ENCODE measurements around the gene GPC3. TPM values are rescaled to one million over a fixed set of nuclear protein-coding genes. Genes with fewer than 3 reads are reported as not detected.
"Not testable (repeated sequence)": the region's sequence is repeated elsewhere in the genome, so short reads cannot be mapped to it uniquely, and the experiment has no call there.

Gene GPC3
- under 1 TPM; 0.14 to 0.18 TPM for total RNA-seq

DNA sequence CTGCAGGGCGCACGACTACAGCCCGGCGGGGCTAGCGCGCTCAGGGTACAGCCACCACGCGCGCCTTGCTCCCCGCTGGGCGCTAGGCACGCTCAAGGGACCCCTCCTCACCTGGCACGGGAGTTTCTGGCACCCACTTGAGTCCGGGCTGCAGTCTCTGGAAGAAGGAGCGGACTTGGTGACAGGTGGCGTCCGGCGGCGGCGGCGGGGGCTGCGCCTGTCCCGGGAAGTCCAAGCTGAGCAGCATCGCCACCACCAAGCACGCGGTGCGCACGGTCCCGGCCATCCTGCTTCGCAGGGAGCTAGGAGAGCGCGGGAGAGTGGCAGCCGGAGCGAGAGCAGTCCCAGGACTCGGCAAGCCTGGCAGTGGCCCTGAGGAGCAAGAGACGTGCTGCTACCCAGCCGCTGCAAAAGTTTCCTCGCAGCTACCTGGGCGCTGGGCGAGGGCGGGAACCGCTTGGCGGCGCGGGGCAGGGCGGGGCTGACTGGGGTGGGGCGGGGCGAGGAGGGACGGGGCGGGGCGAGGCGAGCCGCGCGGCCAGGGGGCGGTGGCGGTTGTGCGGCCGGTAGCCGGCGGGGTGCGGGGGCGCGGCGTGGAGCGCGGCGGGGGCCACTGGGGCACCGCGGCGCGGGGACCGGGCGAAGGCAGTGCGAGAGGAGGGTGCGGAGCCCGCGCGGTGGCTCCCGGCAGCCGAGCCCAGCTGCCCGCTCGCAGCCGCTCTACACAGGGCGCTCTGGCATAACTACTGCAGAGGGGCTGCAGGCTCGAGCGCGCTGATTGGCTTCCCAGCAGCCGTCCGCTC lies at the start of gene GPC3:
Gene GPC3, minus strand, starts transcription at position 431 of the 803 bp plus-strand sequence.
- H3K27me3 Mint-ChIP-seq, result peaks cover 24% of the 10 kb centered on the region
- no peaks in the 10 kb centered on the region for H3K4me1 Mint-ChIP-seq
- H3K4me3 Mint-ChIP-seq, result peak within 1 kb of the TSS; percentile 58
- DNase-seq, result peak; percentile 39
- no peaks in the 10 kb centered on the region for H3K9me3 Mint-ChIP-seq
- H3K36me3 Mint-ChIP-seq, result no peaks in the 10 kb centered on the region
- H3K27ac Mint-ChIP-seq, result no peak within 1 kb of the TSS

DNA sequence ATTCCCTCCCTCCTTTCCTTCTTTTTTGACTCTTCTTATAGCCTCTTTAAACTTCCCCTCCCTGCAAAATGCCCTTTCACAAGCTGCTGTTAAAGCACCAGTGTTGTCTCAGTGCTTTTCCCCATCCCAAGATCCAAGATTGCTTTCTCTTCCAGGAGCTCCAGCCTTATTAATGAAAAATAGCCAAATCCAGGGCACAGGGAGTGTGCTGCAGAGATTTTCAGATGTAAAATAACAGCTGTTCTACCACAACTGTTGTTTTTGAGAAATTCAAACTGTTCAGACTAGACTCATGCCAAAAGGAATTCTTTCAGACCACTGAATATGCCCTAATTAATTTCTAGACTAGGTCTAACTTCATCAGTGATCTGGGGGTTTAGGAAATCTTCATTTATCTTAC lies 47.0 kb upstream of the GPC3 start:
- Mint-ChIP-seq H3K4me1 (no peaks in the 10 kb centered on the region), H3K9me3 (no peaks in the 10 kb centered on the region), H3K27me3 (no peaks in the 10 kb centered on the region), H3K36me3 (peaks cover 2% of the 10 kb centered on the region), H3K4me3 (no peak overlapping the region), H3K27ac (no peak overlapping the region)
- DNase-seq, result no peak

DNA sequence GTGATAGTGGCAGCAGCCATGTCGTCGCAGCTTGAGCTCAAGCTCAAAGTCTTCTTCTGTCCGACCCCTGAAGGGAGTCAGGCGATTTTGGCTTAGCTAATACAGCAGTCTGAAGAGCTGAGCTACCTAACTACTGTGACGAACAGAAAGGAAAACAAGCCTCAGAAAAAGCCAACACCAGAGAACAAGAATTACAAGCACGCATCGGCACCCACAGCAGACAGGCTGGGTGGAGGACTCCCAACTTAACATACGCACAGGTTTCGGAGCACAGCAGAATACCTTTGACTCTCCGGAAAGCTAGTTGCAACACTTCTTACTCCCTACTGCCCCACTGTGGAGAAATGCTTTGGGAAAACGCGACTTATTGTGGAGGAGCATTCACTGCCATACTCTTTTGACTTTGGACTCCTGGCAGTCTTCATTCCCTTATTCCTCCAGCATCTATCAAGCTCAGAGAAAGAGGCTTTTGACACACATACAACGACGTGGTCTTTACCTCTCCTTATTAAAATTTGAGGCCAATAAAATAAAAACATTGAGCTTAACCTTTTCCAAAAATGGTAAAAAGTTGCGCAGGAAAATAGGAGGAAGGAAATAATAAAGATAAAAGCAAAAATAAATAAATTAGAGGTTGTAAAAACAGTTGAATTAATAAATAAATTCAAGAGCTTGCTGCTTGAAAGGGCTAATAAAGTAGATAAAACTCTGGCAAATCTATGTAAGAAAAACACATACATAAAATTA lies 41.3 kb upstream of the GPC3 start:
- Mint-ChIP-seq H3K27ac (no peak overlapping the region), H3K4me3 (no peak overlapping the region), H3K9me3 (no peaks in the 10 kb centered on the region), H3K4me1 (peaks cover 6% of the 10 kb centered on the region), H3K27me3 (no peaks in the 10 kb centered on the region), H3K36me3 (peaks cover 2% of the 10 kb centered on the region)
- DNase-seq, result peak; percentile 9

DNA sequence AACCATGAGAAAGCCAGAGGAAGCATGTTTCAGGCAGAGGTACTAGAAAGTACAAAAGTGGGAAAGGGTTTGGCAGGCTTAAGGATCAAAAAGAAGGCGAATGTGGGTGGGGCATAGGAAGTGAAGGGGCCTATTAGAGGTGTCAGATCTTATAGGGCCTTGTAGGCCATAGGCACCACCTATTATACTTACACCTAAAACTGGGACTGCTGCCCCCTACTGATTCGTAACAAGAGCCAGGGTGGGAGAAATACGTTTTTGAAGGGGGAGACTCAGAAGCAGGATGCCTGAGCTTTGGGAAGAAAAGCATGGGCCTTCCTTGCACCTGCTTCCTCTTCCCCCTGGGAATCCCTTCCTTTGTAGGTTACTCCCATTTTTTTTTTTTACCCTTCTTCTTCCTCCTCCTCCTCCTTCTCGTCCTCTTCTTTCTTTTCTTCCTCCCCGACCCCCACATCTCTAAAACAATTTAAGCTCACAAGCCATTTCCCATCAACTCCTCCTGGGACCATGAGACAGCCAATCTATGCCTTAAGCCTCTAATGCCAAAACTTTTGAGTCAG lies 40.7 kb upstream of the GPC3 start:
- Mint-ChIP-seq H3K4me1 (peaks cover 6% of the 10 kb centered on the region), H3K4me3 (no peak overlapping the region), H3K9me3 (no peaks in the 10 kb centered on the region), H3K27ac (no peak overlapping the region), H3K36me3 (no peaks in the 10 kb centered on the region), H3K27me3 (no peaks in the 10 kb centered on the region)
- DNase-seq, result no peak

DNA sequence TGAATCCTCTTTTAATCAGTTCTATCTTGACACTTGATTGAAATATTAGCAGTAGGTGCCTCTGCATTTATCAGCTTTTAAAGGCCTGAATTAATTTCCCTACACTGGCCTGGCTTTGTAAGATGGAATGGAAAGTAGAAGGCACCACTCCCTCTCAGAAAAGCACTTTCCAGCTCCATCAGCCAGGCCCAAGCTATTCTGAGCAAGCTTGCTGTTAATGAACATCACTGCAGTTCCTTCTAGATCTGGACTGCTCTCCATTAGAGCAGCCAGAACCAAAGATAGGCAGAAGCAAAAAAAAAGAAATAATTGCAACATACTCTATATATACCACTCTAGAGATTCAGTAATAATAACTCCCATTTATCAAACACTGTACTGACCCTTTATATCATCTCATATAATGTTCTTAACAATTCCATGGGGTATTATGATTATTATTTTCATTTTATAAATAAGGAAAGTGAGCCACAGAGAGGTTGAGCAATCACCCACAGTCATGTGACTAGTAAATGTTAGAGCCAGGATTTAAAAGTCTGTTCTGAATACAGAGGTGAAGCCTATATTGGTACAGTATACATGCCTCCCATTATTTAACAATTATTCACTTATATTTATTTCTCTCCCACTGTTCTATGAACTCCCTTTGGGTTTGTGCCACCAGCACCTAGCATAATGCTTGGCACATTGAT lies 39.4 kb upstream of the GPC3 start:
- H3K27me3 Mint-ChIP-seq, result no peaks in the 10 kb centered on the region
- no peak overlapping the region for H3K27ac Mint-ChIP-seq
- no peak for DNase-seq
- peaks cover 6% of the 10 kb centered on the region for H3K4me1 Mint-ChIP-seq
- no peak overlapping the region for H3K4me3 Mint-ChIP-seq
- no peaks in the 10 kb centered on the region for H3K9me3 Mint-ChIP-seq
- H3K36me3 Mint-ChIP-seq, result no peaks in the 10 kb centered on the region

DNA sequence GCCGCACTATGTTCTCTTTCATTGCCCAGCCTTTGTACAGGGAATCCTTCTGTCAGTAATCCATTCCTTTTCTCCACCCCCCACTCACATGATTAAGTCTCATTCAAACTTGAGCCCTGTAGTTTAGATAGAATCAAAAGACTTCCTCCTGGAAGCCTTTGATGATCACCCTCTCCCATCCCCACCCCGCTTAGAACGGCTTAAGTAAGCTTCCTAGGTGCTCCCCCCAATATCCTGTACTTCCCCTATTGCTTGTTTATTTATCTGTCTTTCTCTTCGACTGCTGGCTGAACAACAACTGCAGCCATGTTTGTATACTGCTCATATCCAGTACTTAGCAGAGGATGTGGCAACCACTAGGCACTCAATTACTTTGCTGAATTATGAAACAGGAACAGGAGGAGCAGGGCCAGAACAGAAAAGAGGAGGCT lies 38.5 kb upstream of the GPC3 start:
- H3K4me3 Mint-ChIP-seq, result no peak overlapping the region
- H3K9me3 Mint-ChIP-seq, result no peaks in the 10 kb centered on the region
- no peak for DNase-seq
- H3K27me3 Mint-ChIP-seq, result no peaks in the 10 kb centered on the region
- no peaks in the 10 kb centered on the region for H3K36me3 Mint-ChIP-seq
- peaks cover 6% of the 10 kb centered on the region for H3K4me1 Mint-ChIP-seq
- H3K27ac Mint-ChIP-seq, result no peak overlapping the region

DNA sequence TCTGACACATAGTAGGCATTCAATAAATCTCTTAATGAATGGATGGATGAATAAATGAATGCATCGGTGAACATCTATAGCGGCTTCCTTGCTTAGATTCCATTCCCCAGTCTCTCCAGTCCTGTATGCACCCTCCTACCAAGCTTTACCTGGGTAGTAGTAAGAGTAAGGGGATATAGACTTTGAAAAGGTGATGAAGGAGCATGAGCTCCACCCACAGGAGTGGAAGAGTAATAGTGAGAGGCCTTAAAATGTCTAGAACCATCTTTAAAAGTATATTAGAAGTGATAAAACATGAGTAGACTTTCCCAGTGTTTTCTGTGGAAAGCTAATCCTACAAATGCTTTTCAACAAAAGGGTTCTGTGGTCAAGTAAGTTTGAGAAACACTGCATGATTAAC lies 35.5 kb upstream of the GPC3 start:
- DNase-seq, result no peak
- H3K27me3 Mint-ChIP-seq, result no peaks in the 10 kb centered on the region
- H3K36me3 Mint-ChIP-seq, result no peaks in the 10 kb centered on the region
- no peaks in the 10 kb centered on the region for H3K9me3 Mint-ChIP-seq
- H3K4me1 Mint-ChIP-seq, result no peaks in the 10 kb centered on the region
- H3K4me3 Mint-ChIP-seq, result no peak overlapping the region
- H3K27ac Mint-ChIP-seq, result no peak overlapping the region

DNA sequence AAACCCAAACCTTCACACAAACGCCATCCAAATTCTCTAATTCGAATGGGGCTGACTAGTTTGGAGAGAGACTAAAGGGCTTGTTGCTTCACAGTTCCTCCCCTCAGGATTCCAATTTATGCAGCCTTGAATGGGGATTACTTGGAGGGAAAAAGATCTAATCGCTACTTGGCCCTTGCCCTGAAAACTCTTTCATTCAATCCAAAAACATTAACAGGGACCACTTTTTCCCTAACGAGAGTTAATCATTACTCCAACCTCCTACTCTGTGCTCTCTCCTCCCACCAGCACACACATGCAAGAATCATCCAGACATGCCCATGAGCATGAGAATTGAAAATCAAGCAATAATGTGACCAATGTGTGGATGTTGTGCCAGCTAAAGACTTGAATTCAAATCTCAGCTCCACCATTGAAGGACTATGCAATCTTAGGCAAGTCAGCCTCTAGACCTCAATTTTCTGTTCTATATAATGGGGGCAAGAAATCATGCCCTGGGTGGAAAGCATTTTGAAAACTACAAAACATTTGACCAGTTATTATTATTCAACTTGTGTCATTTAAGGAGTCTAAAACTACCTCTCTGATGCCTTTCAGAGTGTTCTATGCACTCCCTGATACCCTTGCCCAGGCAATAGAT lies 34.3 kb upstream of the GPC3 start:
- Mint-ChIP-seq H3K27ac (no peak overlapping the region), H3K4me3 (no peak overlapping the region), H3K36me3 (no peaks in the 10 kb centered on the region), H3K4me1 (no peaks in the 10 kb centered on the region), H3K27me3 (no peaks in the 10 kb centered on the region), H3K9me3 (no peaks in the 10 kb centered on the region)
- no peak for DNase-seq

DNA sequence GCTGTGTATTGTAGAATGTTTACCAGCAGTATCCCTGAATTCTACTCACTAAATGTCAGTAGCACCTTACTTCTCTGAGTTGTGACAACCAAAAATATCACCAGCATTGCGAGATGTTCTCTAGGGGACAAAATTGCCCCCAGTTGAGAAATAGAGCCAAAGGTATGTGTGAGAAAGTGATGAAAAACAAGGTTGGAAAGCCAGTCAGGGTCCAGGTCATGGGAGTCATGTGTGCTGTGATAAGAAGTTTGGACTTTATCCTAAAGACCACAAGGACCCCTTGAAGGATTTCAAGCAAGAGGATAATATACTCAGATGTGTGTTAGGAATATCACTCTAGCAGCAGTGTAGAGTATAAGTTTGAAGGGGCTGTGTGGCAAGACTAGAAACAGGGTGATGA lies 30.9 kb upstream of the GPC3 start:
- not testable (repeated sequence) for H3K27me3 Mint-ChIP-seq, H3K4me1 Mint-ChIP-seq, H3K9me3 Mint-ChIP-seq, H3K27ac Mint-ChIP-seq, H3K36me3 Mint-ChIP-seq, DNase-seq, H3K4me3 Mint-ChIP-seq

DNA sequence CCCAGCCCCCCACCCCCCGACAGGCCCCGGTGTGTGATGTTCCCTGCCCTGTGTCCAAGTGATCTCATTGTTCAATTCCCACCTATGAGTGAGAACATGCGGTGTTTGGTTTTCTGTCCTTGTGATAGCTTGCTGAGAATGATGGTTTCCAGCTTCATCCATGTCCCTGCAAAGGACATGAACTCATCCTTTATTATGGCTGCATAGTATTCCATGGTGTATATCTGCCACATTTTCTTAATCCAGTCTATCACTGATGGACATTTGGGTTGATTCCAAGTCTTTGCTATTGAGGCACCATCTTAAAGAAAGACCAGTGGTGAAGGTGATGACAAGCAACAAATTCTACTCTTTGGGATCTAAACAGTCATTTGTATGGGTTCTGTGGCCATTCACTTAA lies 30.1 kb upstream of the GPC3 start:
- not testable (repeated sequence) for H3K9me3 Mint-ChIP-seq, H3K36me3 Mint-ChIP-seq, H3K4me1 Mint-ChIP-seq, DNase-seq, H3K27ac Mint-ChIP-seq, H3K27me3 Mint-ChIP-seq, H3K4me3 Mint-ChIP-seq

DNA sequence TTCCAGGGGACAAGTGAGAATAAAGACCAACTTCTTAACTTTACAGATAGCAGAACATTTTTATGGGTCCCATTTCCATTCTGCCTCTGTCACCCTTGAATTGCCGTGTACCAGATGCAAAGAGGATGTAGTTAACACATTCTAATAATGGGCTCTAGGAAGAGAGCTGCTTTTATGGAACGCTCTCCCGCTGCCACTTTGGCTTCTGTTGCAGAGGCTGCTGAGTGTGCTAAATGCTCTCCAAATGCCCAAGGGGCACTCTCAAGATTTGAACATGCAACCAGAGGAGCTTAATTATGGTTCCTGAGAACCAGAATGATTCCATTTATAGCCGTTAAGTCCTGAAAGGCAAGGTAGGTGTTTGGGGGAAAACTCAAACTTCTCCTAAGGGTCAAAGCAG lies 28.1 kb upstream of the GPC3 start:
- H3K27ac Mint-ChIP-seq, result no peak overlapping the region
- DNase-seq, result no peak
- no peaks in the 10 kb centered on the region for H3K36me3 Mint-ChIP-seq
- no peak overlapping the region for H3K4me3 Mint-ChIP-seq
- peaks cover 3% of the 10 kb centered on the region for H3K4me1 Mint-ChIP-seq
- H3K27me3 Mint-ChIP-seq, result no peaks in the 10 kb centered on the region
- H3K9me3 Mint-ChIP-seq, result no peaks in the 10 kb centered on the region

DNA sequence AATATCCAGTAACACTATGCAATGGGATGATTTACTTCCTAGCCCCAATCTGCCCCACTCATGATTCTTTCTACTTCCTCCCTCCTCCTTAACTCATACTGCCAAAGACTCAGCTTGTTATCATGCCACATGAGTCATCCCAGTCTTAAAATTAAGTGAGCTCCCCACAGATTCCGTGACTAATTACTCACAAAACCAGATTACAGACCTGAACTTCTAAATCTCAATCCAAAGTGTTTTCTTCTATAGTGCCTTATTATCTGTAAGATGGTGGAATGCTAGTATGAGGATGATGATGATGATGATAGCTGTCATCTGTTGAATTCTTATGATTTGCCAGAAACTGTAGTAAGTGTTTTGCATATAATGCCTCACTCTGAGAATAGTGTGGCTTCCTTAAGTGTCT lies 27.7 kb upstream of the GPC3 start:
- no peaks in the 10 kb centered on the region for H3K36me3 Mint-ChIP-seq

DNA sequence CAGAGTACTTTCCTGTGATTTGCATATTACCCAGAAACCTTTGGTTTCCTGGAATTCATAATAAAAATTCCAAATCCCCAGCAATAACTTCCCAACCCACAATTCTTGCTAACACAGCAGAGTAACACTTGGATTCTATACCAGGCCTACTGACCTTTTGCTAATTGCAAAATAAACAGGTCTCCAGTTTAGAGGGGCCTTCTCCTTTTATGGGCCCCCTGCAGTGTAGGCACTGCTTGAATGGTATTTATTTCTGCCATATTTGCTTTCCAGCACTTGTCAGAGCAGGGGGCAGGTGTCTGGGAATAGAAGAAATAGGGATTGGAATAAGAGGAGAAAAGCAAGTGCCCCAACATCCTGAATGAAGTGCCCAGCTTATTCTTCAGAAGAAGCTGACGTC lies 25.3 kb upstream of the GPC3 start:
- H3K27me3 Mint-ChIP-seq, result no peaks in the 10 kb centered on the region
- no peak for DNase-seq
- H3K36me3 Mint-ChIP-seq, result no peaks in the 10 kb centered on the region
- peaks cover 3% of the 10 kb centered on the region for H3K4me1 Mint-ChIP-seq
- no peak overlapping the region for H3K4me3 Mint-ChIP-seq
- H3K27ac Mint-ChIP-seq, result no peak overlapping the region
- H3K9me3 Mint-ChIP-seq, result no peaks in the 10 kb centered on the region

More for the DNA sequence above, 27.7 kb upstream of the GPC3 start:
- H3K4me3 Mint-ChIP-seq, result no peak overlapping the region
- no peak overlapping the region for H3K27ac Mint-ChIP-seq
- no peak for DNase-seq
- H3K27me3 Mint-ChIP-seq, result no peaks in the 10 kb centered on the region
- H3K9me3 Mint-ChIP-seq, result no peaks in the 10 kb centered on the region
- peaks cover 3% of the 10 kb centered on the region for H3K4me1 Mint-ChIP-seq

DNA sequence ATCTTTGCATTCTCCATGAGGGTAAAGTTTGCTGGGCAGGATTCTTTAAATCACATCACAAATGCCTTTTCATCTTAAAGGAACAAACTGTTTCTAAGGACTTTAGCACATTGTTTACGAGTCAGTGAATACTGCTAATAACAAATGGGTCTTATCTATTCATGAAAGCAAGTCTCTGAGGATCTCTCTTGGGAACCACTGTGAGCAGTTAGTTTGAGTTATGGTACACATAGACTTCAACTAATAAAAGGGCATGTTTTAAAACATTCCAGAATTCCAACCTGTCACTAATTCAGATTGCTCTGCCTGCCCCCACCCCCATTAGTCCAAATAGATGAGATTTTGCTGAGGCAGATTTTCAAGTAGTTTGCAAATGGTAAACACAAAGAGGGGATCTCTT lies 22.3 kb upstream of the GPC3 start:
- peaks cover 5% of the 10 kb centered on the region for H3K27me3 Mint-ChIP-seq
- H3K4me3 Mint-ChIP-seq, result no peak overlapping the region
- H3K4me1 Mint-ChIP-seq, result no peaks in the 10 kb centered on the region

More for the DNA sequence above, 22.3 kb upstream of the GPC3 start:
- Mint-ChIP-seq H3K36me3 (no peaks in the 10 kb centered on the region), H3K27ac (no peak overlapping the region), H3K9me3 (no peaks in the 10 kb centered on the region)
- DNase-seq, result no peak

Data from activated naive CD8-positive, alpha-beta T cell treated with anti-CD3 and anti-CD28 coated beads for 36 hours (primary cell).